Pons (tissue), 1 donor: Measurements from ENCODE around the gene ESYT1.

Source experiments
- DNase-seq: peaks from one replicate; pipeline ENCODE4 v3.0.0-alpha.2; 2016; ENCODE audit warnings: low spot score

ESYT1 gene

GRCh38 chr12:56127888-56128669, at the start of gene ESYT1:
ESYT1 (plus strand) TSS chr12:56128267; CDS start chr12:56128320, 53 bp downstream.
- DNase-seq = peak; percentile 99

- no peak for DNase-seq
Measured at GRCh38 chr12:56078427-56078826, 49.6 kb upstream of the ESYT1 start.

GRCh38 chr12:56078931-56079722, 48.9 kb upstream of the ESYT1 start:
- peak; percentile 86 for DNase-seq

GRCh38 chr12:56079723-56080555, 48.1 kb upstream of the ESYT1 start, which contains the start of gene ERBB3:
ERBB3 (plus strand) TSS chr12:56080165; CDS start chr12:56080301, 136 bp downstream.
- peak; percentile 84 for DNase-seq

GRCh38 chr12:56080556-56081138, 47.4 kb upstream of the ESYT1 start:
- no peak for DNase-seq

GRCh38 chr12:56081393-56082347, 46.4 kb upstream of the ESYT1 start:
- DNase-seq = peak; percentile 89

- no peak for DNase-seq
Measured at GRCh38 chr12:56082382-56082781, 45.7 kb upstream of the ESYT1 start.

GRCh38 chr12:56082967-56083366, 45.1 kb upstream of the ESYT1 start:
- peak; percentile 96 for DNase-seq

- no peak for DNase-seq
Measured at GRCh38 chr12:56084958-56085543, 43.0 kb upstream of the ESYT1 start.

GRCh38 chr12:56086096-56086495, 42.0 kb upstream of the ESYT1 start:
- DNase-seq = no peak

GRCh38 chr12:56086608-56087007, 41.5 kb upstream of the ESYT1 start:
- no peak for DNase-seq

- peak; percentile 49 for DNase-seq
Measured at GRCh38 chr12:56087220-56087619, 40.8 kb upstream of the ESYT1 start.

GRCh38 chr12:56097738-56098137, 30.3 kb upstream of the ESYT1 start:
- DNase-seq = no peak

- DNase-seq = no peak
Measured at GRCh38 chr12:56098592-56098991, 29.5 kb upstream of the ESYT1 start.

GRCh38 chr12:56099787-56100186, 28.3 kb upstream of the ESYT1 start:
- no peak for DNase-seq

GRCh38 chr12:56101045-56101444, 27.0 kb upstream of the ESYT1 start:
- no peak for DNase-seq

- DNase-seq = no peak
Measured at GRCh38 chr12:56102683-56103065, 25.4 kb upstream of the ESYT1 start.

- no peak for DNase-seq
Measured at GRCh38 chr12:56103066-56103711, 24.9 kb upstream of the ESYT1 start.

- no peak for DNase-seq
Measured at GRCh38 chr12:56103823-56104108, 24.3 kb upstream of the ESYT1 start.
